Measurements from ENCODE around the gene PGLYRP1. TPM values are rescaled to one million over a fixed set of nuclear protein-coding genes. Genes with fewer than 3 reads are reported as not detected.
A peak's percentile ranks its signal among the peaks of the same experiment; 100 is the strongest.

PGLYRP1 gene
- total RNA-seq, 1 donor from 2014 or later: not detected

DNA sequence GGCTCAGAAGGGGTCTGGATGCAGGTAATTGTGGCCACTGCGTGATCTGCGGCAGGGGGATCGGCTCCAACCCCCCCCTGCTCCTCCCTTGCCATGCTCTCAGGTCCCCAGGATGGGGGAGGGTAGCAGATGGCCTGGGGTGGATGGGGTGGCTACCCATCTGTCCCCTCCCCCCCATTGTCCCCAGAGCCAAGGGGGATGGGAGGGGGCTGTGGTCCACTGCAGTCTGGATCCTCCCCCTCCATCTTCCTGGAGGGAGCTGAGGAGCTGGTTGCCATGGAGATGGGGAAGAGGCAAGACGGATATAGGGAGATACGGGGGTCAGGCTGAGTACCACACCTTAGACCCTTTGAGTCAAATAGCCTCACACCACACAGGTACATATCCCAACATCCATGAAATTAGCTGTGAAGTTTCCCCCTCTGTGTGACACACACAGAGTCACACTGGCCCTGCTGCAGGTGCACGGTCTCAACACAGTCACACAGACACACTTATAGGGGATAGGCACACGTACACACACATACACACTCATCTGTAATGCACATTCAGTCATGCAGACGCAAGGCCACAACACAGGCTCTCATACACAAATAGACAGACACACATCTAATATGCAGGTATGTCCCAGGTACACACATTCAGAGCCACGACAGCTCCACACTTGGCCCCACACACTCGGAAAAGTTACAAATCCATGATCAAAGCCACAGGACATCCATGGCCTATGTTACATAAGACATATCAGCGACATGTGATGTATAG, 47.4 kb downstream of the PGLYRP1 start:
- peaks cover 20% of the 10 kb centered on the region for H3K4me1 Mint-ChIP-seq
- no peak overlapping the region for H3K4me3 Mint-ChIP-seq
- no peak for DNase-seq
- no peaks in the 10 kb centered on the region for H3K36me3 Mint-ChIP-seq (ENCODE audit: low read depth)
- intact Hi-C loops (cut with micrococcal nuclease): no loop called here
- H3K27ac Mint-ChIP-seq: no peak overlapping the region
- H3K27me3 Mint-ChIP-seq: peaks cover 59% of the 10 kb centered on the region
- H3K9me3 Mint-ChIP-seq: no peaks in the 10 kb centered on the region

DNA sequence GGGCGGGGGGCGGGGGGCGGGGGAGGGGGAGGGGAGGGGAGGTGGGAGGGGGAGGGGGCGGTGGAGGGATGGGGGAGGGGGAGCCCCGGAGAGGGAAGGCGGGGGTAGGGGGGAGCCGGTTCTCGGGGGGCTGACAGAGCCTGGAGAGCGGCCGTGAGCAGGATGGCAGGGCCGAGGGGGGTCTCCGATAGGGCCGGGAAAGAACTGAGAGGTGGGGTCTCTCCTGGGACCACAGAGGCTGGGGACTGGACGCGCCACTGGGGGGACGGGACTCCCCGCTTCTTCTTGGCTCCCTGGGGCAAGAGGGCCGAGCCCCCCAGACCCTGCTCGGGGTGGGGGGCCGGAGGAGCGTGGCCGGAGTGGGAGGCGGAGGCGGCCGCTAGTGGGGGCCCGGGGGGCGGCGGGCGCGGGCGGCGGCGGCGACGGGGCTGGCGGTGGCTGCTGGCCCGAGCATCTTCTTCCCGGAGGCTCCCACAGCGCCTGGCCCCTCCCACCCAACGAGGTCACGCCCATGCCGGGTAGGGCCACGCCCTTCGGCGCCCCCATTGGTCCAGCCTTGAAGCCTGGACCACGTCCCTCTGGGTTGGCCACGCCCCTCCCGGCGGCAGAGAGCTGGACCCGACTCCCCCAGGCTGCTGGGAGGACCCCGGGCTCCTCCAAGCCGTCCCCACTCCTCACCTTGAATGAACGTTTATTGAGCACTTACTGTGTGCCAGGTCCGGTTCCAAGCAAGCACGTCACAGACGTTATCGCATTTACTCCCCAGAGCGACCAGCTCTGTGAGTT, 49.1 kb downstream of the PGLYRP1 start, which contains the start of gene NOVA2:
Gene NOVA2 (minus strand): TSS at position 313 of the 786 bp plus-strand sequence. CDS start 514 bp downstream, outside the sequence.
- Mint-ChIP-seq H3K27me3 (peaks cover 71% of the 10 kb centered on the region), H3K36me3 (ENCODE audit: low read depth) (no peaks in the 10 kb centered on the region), H3K27ac (no peak within 1 kb of the TSS), H3K9me3 (no peaks in the 10 kb centered on the region), H3K4me3 (peak within 1 kb of the TSS; percentile 30), H3K4me1 (peaks cover 20% of the 10 kb centered on the region)
- intact Hi-C loops (cut with micrococcal nuclease): no loop called here
- DNase-seq: peak; percentile 84

DNA sequence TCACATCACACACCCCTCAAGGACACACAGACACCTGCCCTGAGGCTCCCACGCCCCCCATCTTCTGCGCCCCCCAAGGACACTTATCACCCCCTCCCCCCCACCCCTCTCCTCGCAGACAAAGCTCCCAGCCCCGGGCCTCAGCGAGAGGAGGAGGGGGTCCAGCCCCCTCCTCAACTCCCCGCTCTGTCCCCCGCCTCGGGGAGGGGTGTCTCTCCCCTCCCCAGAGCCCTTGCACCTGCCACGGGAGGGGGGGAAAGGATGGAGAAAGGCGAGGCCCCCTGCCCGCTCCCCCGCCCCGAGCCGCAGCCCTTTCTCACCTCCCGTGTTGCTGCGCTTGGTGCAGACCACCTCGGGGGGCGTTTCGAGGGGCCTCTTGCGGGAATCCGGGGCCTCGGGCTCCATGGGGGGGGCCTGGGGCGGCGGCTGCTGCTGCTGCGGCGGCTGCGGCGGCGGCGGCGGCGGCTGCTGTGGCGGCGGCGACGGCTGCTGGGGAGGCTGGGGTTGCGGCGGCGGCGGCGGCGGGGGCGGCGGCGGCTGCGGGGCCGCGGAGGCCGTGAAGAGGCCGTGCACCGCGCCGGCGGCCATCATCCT, 49.8 kb downstream of the PGLYRP1 start:
- H3K4me3 Mint-ChIP-seq: peak overlapping the region; percentile 30
- no peaks in the 10 kb centered on the region for H3K9me3 Mint-ChIP-seq
- no peaks in the 10 kb centered on the region for H3K36me3 Mint-ChIP-seq (ENCODE audit: low read depth)
- peaks cover 77% of the 10 kb centered on the region for H3K27me3 Mint-ChIP-seq
- intact Hi-C loops (cut with micrococcal nuclease): no loop called here
- no peak overlapping the region for H3K27ac Mint-ChIP-seq
- DNase-seq: peak; percentile 60
- H3K4me1 Mint-ChIP-seq: peaks cover 20% of the 10 kb centered on the region

DNA sequence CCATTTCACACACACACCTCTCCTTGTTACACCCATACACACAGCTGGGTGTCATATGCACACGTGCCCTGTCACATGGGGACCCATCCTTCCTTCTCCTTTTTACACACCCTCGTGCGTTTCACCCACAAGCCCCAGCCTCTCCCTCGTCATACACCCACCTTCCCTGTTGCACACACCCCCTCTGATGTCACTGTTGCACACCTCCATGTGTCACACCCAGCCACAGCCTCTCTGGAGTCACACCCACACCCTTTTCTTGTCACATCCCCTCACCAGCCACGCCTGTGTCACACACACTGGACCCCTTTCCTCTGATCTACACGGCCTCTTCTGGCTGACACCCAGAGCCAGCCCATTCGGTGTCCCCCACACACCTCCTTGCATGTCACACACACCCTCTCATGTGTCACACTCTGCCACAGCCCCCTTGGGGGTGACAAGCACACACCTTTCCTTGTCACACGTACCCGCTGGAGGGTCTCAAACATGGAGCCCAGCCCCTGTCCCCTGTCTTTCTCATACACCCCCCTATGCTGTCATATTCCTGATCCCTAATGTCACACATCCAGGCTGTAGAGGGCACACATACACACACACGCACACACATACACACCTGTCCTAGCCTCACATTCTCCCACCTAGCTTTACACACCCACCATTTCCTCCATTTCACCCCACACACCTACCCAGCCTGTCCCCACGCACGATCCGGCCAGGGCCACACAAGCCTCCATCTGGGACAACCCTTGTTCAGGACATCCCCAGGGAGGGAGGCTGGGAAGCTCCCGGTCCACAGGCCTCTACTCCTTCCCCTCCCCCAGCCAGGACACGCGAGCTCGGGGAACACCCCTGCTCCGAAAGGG, 50.5 kb downstream of the PGLYRP1 start:
- H3K4me3 Mint-ChIP-seq: peak overlapping the region; percentile 30
- intact Hi-C loops (cut with micrococcal nuclease): no loop called here
- H3K27me3 Mint-ChIP-seq: peaks cover 75% of the 10 kb centered on the region
- H3K9me3 Mint-ChIP-seq: no peaks in the 10 kb centered on the region
- peak overlapping the region; percentile 26 for H3K27ac Mint-ChIP-seq
- peak; percentile 72 for DNase-seq
- peaks cover 20% of the 10 kb centered on the region for H3K4me1 Mint-ChIP-seq
- H3K36me3 Mint-ChIP-seq (ENCODE audit: low read depth): no peaks in the 10 kb centered on the region

DNA sequence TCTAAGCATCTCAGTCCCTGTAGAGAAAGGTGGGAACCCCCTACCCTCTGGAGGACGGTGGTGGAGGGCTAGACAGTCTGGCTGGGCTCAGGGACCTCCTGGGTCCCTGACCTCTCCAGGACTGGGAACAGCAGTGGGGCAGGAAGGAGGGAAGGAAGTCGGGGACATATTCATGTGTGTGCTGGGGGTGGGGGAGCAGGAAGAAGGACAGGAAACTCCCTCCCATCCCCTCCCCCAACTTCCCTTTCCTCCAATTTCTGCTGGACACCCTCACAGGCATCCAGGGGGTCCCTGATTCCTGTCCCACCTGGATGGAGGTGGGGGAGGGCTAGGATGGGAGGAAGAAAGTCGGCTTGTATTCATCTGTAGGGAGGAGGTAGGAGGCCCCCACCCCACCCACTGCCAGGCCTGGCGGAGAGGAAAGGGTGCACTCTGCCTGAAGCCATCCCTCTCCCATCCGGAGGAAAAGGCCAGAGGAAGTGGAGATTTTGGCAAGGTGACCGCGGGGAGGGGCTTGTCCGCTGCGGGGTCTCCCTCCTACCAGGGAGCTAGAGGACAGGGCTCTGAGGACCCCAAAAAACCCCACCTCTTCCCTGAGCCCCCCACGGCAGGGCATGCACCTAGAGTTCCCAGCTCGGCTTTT, 51.5 kb downstream of the PGLYRP1 start:
- H3K4me3 Mint-ChIP-seq: no peak overlapping the region
- peaks cover 20% of the 10 kb centered on the region for H3K4me1 Mint-ChIP-seq
- intact Hi-C loops (cut with micrococcal nuclease): no loop called here
- no peaks in the 10 kb centered on the region for H3K9me3 Mint-ChIP-seq
- no peaks in the 10 kb centered on the region for H3K36me3 Mint-ChIP-seq (ENCODE audit: low read depth)
- H3K27me3 Mint-ChIP-seq: peaks cover 69% of the 10 kb centered on the region
- no peak overlapping the region for H3K27ac Mint-ChIP-seq
- no peak for DNase-seq

DNA sequence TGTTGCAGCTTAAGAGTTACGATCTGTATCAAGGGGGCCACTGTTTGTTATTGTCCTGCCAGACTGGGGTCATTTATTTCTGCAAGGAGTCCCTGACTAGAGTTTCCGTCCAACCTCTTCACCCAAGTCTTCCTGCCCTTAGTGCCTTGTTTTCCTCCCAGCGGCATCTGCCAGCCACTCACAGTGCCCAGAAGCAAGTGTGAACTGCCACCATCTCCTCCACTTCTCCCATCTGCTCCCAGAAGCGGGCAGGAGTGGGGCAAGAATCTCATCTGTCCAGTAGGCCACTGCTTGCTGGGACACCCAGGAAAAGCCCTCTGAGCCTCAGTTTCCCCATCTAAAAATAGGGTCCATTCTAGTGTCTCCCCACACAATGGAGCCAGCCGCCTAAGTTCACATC, 53.2 kb downstream of the PGLYRP1 start:
- Mint-ChIP-seq H3K4me1 (peaks cover 17% of the 10 kb centered on the region), H3K9me3 (no peaks in the 10 kb centered on the region), H3K36me3 (ENCODE audit: low read depth) (no peaks in the 10 kb centered on the region), H3K4me3 (no peak overlapping the region), H3K27ac (no peak overlapping the region), H3K27me3 (peaks cover 60% of the 10 kb centered on the region)
- intact Hi-C loops (cut with micrococcal nuclease): no loop called here
- DNase-seq: no peak

Other genes with a start within 250 kb of the PGLYRP1 start
- gene DMPK, start 240.6 kb downstream of the PGLYRP1 start, total RNA-seq: 16.9 and 19.7 TPM in 2 replicates
- gene DMWD, start 230.2 kb downstream of the PGLYRP1 start, total RNA-seq: 49.6 and 50.7 TPM in 2 replicates
- gene RSPH6A, start 207.7 kb downstream of the PGLYRP1 start, total RNA-seq: 0.35 and 0.38 TPM in 2 replicates
- gene SYMPK, start 159.9 kb downstream of the PGLYRP1 start, total RNA-seq: 124 and 131 TPM in 2 replicates
- 0.23 TPM in 1 of 2 replicates, not detected in the other for gene FOXA3, start 158.7 kb downstream of the PGLYRP1 start, total RNA-seq
- gene IRF2BP1, start 136.9 kb downstream of the PGLYRP1 start, total RNA-seq: 18.5 and 18.9 TPM in 2 replicates
- gene MYPOP, start 120.4 kb downstream of the PGLYRP1 start, total RNA-seq: 5.5 and 5.9 TPM in 2 replicates
- not detected in 2 replicates for gene NANOS2, start 108.3 kb downstream of the PGLYRP1 start, total RNA-seq
- not detected in 2 replicates for gene NOVA2, start 49.2 kb downstream of the PGLYRP1 start, total RNA-seq
- 23.1 and 30.1 TPM in 2 replicates for gene CCDC61, start 27.6 kb downstream of the PGLYRP1 start, total RNA-seq
- gene IGFL4, start 17.9 kb upstream of the PGLYRP1 start, total RNA-seq: not detected in 2 replicates
- not detected in 2 replicates for gene IGFL3, start 101.6 kb upstream of the PGLYRP1 start, total RNA-seq
- gene IGFL2, start 125.2 kb upstream of the PGLYRP1 start, total RNA-seq: 0.33 and 0.40 TPM in 2 replicates
- gene IGFL1, start 206.7 kb upstream of the PGLYRP1 start, total RNA-seq: not detected in 2 replicates

All from activated CD4-positive, alpha-beta T cell treated with anti-CD3 and anti-CD28 coated beads, Interleukin-2, amount 10 ng/mL, durations not matched to agents 24 days and 14 days (primary cell).